Neuronal stem cell (in vitro differentiated cells): ENCODE results near the gene NMT1.

ENCODE experiments used
- DNase-seq: peaks from one replicate; pipeline ENCODE4 v3.0.0-alpha.2; 2013; ENCODE audit warnings: low spot score
- H2AFZ ChIP-seq: one replicate; pipeline ENCODE4 v1.6.1; 2013; ENCODE audit warnings: mild to moderate bottlenecking, low read length, inconsistent platforms
- H2AK5ac ChIP-seq: 2 replicates; pipeline ENCODE4 v1.6.1; 2013; ENCODE audit warnings: low read depth, mild to moderate bottlenecking, inconsistent platforms, low read length, moderate library complexity, mixed read lengths
- H2BK120ac ChIP-seq: 2 replicates; pipeline ENCODE4 v1.6.1; 2013; ENCODE audit warnings: low read depth, mild to moderate bottlenecking, inconsistent platforms, low read length, moderate library complexity, mixed read lengths
- H2BK12ac ChIP-seq: one replicate; pipeline ENCODE4 v1.6.1; 2013; ENCODE audit warnings: low read length, inconsistent platforms
- H2BK15ac ChIP-seq: 2 replicates; pipeline ENCODE4 v1.6.1; 2013; ENCODE audit warnings: mild to moderate bottlenecking, low read length, inconsistent platforms, mixed read lengths
- H2BK5ac ChIP-seq: one replicate; pipeline ENCODE4 v1.6.1; 2013; ENCODE audit warnings: inconsistent platforms, mild to moderate bottlenecking, low read length, moderate library complexity
- H3K14ac ChIP-seq: one replicate; pipeline ENCODE4 v1.6.1; 2013; ENCODE audit warnings: low read length, inconsistent platforms
- H3K18ac ChIP-seq: 2 replicates; pipeline ENCODE4 v1.6.1; 2013; ENCODE audit warnings: low read length, inconsistent platforms
- H3K23ac ChIP-seq: 2 replicates; pipeline ENCODE4 v1.6.1; 2013; ENCODE audit warnings: low read depth, mild to moderate bottlenecking, mixed read lengths, low read length, inconsistent platforms; ENCODE audit not compliant: poor library complexity
- H3K27ac ChIP-seq: replicated peaks from 3 replicates; pipeline ENCODE4 v1.5.1; 2013; ENCODE audit warnings: low read length, inconsistent platforms
- H3K27me3 ChIP-seq, 3 experiments: 2 replicates each; pipeline ENCODE4 v1.6.1; 2013; ENCODE audit warnings: low read length in 3 of 3, mild to moderate bottlenecking in 2 of 3, inconsistent platforms in 1 of 3, low read depth in 1 of 3, mixed read lengths in 1 of 3, moderate library complexity in 1 of 3; ENCODE audit not compliant: control insufficient read depth in 3 of 3, insufficient read depth in 3 of 3
- H3K36me3 ChIP-seq, 2 donors: replicated peaks in 1 of 2; 2 replicates each; pipeline ENCODE4 v1.6.1; 2013; ENCODE audit warnings: low read length in 2 of 2; ENCODE audit not compliant: control insufficient read depth in 2 of 2, insufficient read depth in 2 of 2
- H3K4ac ChIP-seq: 2 replicates; pipeline ENCODE4 v1.6.1; 2013; ENCODE audit warnings: inconsistent platforms, mild to moderate bottlenecking, low read length, moderate library complexity
- H3K4me1 ChIP-seq, 2 donors: 1 replicate in 1 of 2; 2 replicates in 1 of 2; pipeline ENCODE4 v1.6.1; 2013; ENCODE audit warnings: low read length in 2 of 2, low read depth in 1 of 2; ENCODE audit not compliant: control insufficient read depth in 2 of 2, insufficient read depth in 1 of 2
- H3K4me2 ChIP-seq: one replicate; pipeline ENCODE4 v1.6.1; 2013; ENCODE audit warnings: mild to moderate bottlenecking, low read length, inconsistent platforms; ENCODE audit not compliant: insufficient read depth, poor library complexity, severe bottlenecking
- H3K4me3 ChIP-seq, 2 donors: 2 replicates each; pipeline ENCODE4 v1.5.1; 2013; ENCODE audit warnings: low read length in 2 of 2, mild to moderate bottlenecking in 2 of 2, inconsistent platforms in 1 of 2, moderate library complexity in 1 of 2
- H3K79me1 ChIP-seq: one replicate; pipeline ENCODE4 v1.6.1; 2013; ENCODE audit warnings: low read depth, mild to moderate bottlenecking, inconsistent platforms, low read length, moderate library complexity
- H3K9ac ChIP-seq: one replicate; pipeline ENCODE4 v1.6.1; 2013; ENCODE audit warnings: mild to moderate bottlenecking, low read depth, low read length, inconsistent platforms; ENCODE audit not compliant: poor library complexity
- H3K9me3 ChIP-seq, 2 donors: replicated peaks in 1 of 2; 2 replicates each; pipeline versions ENCODE3 to v1.6.1; 2013; ENCODE audit warnings: low read length in 2 of 2, mild to moderate bottlenecking in 2 of 2, inconsistent platforms in 1 of 2, low read depth in 1 of 2, mixed read lengths in 1 of 2, moderate library complexity in 1 of 2; ENCODE audit not compliant: control insufficient read depth in 2 of 2, insufficient read depth in 1 of 2
- H4K8ac ChIP-seq: one replicate; pipeline ENCODE4 v1.6.1; 2013; ENCODE audit warnings: low read depth, mild to moderate bottlenecking, inconsistent platforms, low read length, moderate library complexity
- H4K91ac ChIP-seq: one replicate; pipeline ENCODE4 v1.6.1; 2013; ENCODE audit warnings: low read length, low read depth, mild to moderate bottlenecking, inconsistent platforms; ENCODE audit not compliant: poor library complexity
- WGBS, 2 donors: extraction: QIAGEN DNeasy Blood & Tissue Kit; methylation state at CpG; one replicate each; pipeline ENCODE4 v1.1.7; 2013; ENCODE audit warnings: missing lambda C conversion rate in 2 of 2, mixed read lengths in 1 of 2; ENCODE audit not compliant: insufficient read length in 2 of 2, insufficient replicate concordance in 1 of 2; ENCODE audit errors: extremely low coverage in 2 of 2; 5-methylcytosine and 5-hydroxymethylcytosine counted together

The NMT1 gene

GRCh38 chr17:45136846-45137560 lies 75.9 kb downstream of the NMT1 start:
- H3K79me1 ChIP-seq = peaks cover 2% of the 10 kb centered on the region
- H3K4me3 ChIP-seq = no peak overlapping the region
- peak overlapping the region; percentile 15 for H2BK15ac ChIP-seq
- no peak for DNase-seq
- H2BK5ac ChIP-seq = no peak overlapping the region
- no peak overlapping the region for H3K23ac ChIP-seq
- no peak overlapping the region for H3K4ac ChIP-seq
- H2AFZ ChIP-seq = no peak overlapping the region
- no peak overlapping the region for H3K18ac ChIP-seq
- H3K9ac ChIP-seq = no peak overlapping the region
- no CpG with 5 or more reads among the region's 12 CpGs for WGBS, 2 donors
- no peak overlapping the region for H3K4me2 ChIP-seq
- H4K8ac ChIP-seq = no peak overlapping the region
- peak overlapping the region; percentile 63 for H2AK5ac ChIP-seq
- H3K14ac ChIP-seq = no peak overlapping the region
- H4K91ac ChIP-seq = peak overlapping the region; percentile 5
- H2BK12ac ChIP-seq = no peak overlapping the region
- peaks cover 10 to 21% of the 10 kb centered on the region in 2 donors for H3K4me1 ChIP-seq
- peak overlapping the region; percentile 26 for H2BK120ac ChIP-seq
- no peaks in the 10 kb centered on the region for H3K36me3 ChIP-seq
- H3K9me3 ChIP-seq = no peaks in the 10 kb centered on the region
- no peak overlapping the region for H3K27ac ChIP-seq
- H3K27me3 ChIP-seq = no peaks in the 10 kb centered on the region

- Histone ChIP-seq H3K14ac (no peak overlapping the region), H2BK15ac (no peak overlapping the region), H2BK12ac (no peak overlapping the region), H3K36me3 (no peaks in the 10 kb centered on the region), H3K4me3 (no peak overlapping the region), H3K4me1 (peaks cover 10 to 20% of the 10 kb centered on the region in 2 donors), H3K23ac (no peak overlapping the region), H3K9me3 (no peaks in the 10 kb centered on the region), H3K27me3 (no peaks in the 10 kb centered on the region), H3K18ac (no peak overlapping the region), H2BK120ac (no peak overlapping the region), H3K9ac (no peak overlapping the region), H3K4ac (no peak overlapping the region), H3K27ac (no peak overlapping the region), H2BK5ac (no peak overlapping the region), H4K91ac (no peak overlapping the region), H4K8ac (no peak overlapping the region), H2AK5ac (peak overlapping the region; percentile 32), H3K79me1 (peaks cover 2% of the 10 kb centered on the region), H2AFZ (no peak overlapping the region), H3K4me2 (no peak overlapping the region)
- WGBS, 2 donors = no CpG with 5 or more reads among the region's 11 CpGs
- no peak for DNase-seq
Measured at GRCh38 chr17:45137561-45138305, 76.6 kb downstream of the NMT1 start.

- Histone ChIP-seq H2AK5ac (peak overlapping the region; percentile 95), H3K23ac (peak overlapping the region; percentile 55), H3K27me3 (no peaks in the 10 kb centered on the region), H2BK120ac (no peak overlapping the region), H2BK15ac (peak overlapping the region; percentile 71), H3K4ac (peak overlapping the region; percentile 53), H3K27ac (peak overlapping the region; percentile 49), H3K9me3 (no peaks in the 10 kb centered on the region), H3K36me3 (no peaks in the 10 kb centered on the region), H4K8ac (no peak overlapping the region), H2BK5ac (no peak overlapping the region), H3K18ac (peak overlapping the region; percentile 57), H3K4me3 (no peak overlapping the region), H2AFZ (no peak overlapping the region), H2BK12ac (no peak overlapping the region), H3K9ac (no peak overlapping the region), H3K14ac (no peak overlapping the region), H3K4me2 (no peak overlapping the region), H3K4me1 (peaks cover 12 to 25% of the 10 kb centered on the region in 2 donors), H4K91ac (no peak overlapping the region), H3K79me1 (peaks cover 3% of the 10 kb centered on the region)
- no peak for DNase-seq
- no CpG with 5 or more reads among the region's 14 CpGs for WGBS, 2 donors
Measured at GRCh38 chr17:45138911-45139532, 77.9 kb downstream of the NMT1 start.

GRCh38 chr17:45139533-45139920 lies 78.4 kb downstream of the NMT1 start:
- Histone ChIP-seq H3K27me3 (no peaks in the 10 kb centered on the region), H4K91ac (no peak overlapping the region), H3K36me3 (no peaks in the 10 kb centered on the region), H3K23ac (peak overlapping the region; percentile 55), H3K4me3 (no peak overlapping the region), H3K4ac (peak overlapping the region; percentile 53), H2BK15ac (peak overlapping the region; percentile 58), H3K4me1 (peaks cover 13 to 27% of the 10 kb centered on the region in 2 donors), H2BK120ac (no peak overlapping the region), H3K9ac (no peak overlapping the region), H4K8ac (no peak overlapping the region), H3K18ac (peak overlapping the region; percentile 57), H2BK5ac (no peak overlapping the region), H2AK5ac (peak overlapping the region; percentile 95), H3K9me3 (no peaks in the 10 kb centered on the region), H3K79me1 (peaks cover 3% of the 10 kb centered on the region), H3K4me2 (peak overlapping the region; percentile 18), H3K14ac (no peak overlapping the region), H2BK12ac (no peak overlapping the region), H2AFZ (no peak overlapping the region), H3K27ac (peak overlapping the region; percentile 49)
- no peak for DNase-seq
- WGBS, 2 donors = no CpG with 5 or more reads among the region's 4 CpGs
